HepG2 (cell line): ENCODE results near the gene OPALIN.

Source experiments
- XBP1 ChIP-seq: sonication (generic); formaldehyde crosslinking; IDR thresholded peaks from 2 replicates; pipeline ENCODE4 v1.5.0; 2020; ENCODE audit warnings: missing genetic modification reagents
- ZBTB20 ChIP-seq: sonication (generic); formaldehyde crosslinking; IDR thresholded peaks from 2 replicates; pipeline ENCODE4 v1.8.1; 2023; ENCODE audit warnings: missing genetic modification reagents, low read depth, mild to moderate bottlenecking, borderline replicate concordance
- ZNF207 ChIP-seq: fragments of 450-650 bp; IDR thresholded peaks from 2 replicates; pipeline ENCODE4 v1.6.1; 2016; ENCODE audit warnings: antibody characterized with exemption, borderline replicate concordance
- ZNF891 ChIP-seq: sonication (generic); formaldehyde crosslinking; IDR thresholded peaks from 2 replicates; pipeline ENCODE4 v1.5.0; 2020; ENCODE audit warnings: mild to moderate bottlenecking, missing genetic modification reagents
- TF ChIP-seq, protein P1 (sequence below): sonication (generic); formaldehyde crosslinking; IDR thresholded peaks from 2 replicates; pipeline ENCODE4 v1.8.1; 2023; ENCODE audit warnings: missing genetic modification reagents, inconsistent platforms, borderline replicate concordance
- TF ChIP-seq, protein P2 (sequence below): sonication (generic); formaldehyde crosslinking; IDR thresholded peaks from 2 replicates; pipeline ENCODE4 v1.9.0; 2021; ENCODE audit warnings: missing genetic modification reagents, borderline replicate concordance
- TF ChIP-seq, protein P3 (sequence below): sonication (generic); formaldehyde crosslinking; IDR thresholded peaks from 2 replicates; pipeline ENCODE4 v1.4.0; 2020; ENCODE audit warnings: missing genetic modification reagents
- TF ChIP-seq, protein P4 (sequence below): sonication (generic); formaldehyde crosslinking; conservative IDR thresholded peaks from 2 replicates; pipeline ENCODE4 v1.4.0; 2020; ENCODE audit warnings: missing genetic modification reagents

DNA sequence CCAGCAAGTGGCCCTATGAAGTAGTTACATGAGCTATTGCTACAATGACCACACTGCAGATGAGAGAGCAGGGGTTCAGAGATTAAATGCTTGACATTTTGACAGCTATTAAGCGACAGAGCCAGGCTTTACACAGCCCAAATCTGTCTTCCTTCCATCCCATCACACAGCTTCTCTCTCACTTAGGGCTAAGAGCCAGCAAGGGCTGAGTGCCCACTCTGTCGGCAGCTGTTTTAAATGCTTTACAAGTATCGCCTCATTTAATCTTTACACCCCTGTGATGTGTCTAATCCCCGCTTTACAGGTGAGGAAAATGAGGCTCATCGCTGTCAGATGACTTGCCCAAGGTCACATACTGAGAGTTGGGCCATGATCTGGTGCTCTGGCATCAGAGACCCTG lies 15.2 kb upstream of the OPALIN start:
- TF ChIP-seq, protein P1, sequence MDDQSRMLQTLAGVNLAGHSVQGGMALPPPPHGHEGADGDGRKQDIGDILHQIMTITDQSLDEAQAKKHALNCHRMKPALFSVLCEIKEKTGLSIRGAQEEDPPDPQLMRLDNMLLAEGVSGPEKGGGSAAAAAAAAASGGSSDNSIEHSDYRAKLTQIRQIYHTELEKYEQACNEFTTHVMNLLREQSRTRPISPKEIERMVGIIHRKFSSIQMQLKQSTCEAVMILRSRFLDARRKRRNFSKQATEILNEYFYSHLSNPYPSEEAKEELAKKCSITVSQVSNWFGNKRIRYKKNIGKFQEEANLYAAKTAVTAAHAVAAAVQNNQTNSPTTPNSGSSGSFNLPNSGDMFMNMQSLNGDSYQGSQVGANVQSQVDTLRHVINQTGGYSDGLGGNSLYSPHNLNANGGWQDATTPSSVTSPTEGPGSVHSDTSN (CRISPR knock-in tag): no peak
- TF ChIP-seq, protein P2, sequence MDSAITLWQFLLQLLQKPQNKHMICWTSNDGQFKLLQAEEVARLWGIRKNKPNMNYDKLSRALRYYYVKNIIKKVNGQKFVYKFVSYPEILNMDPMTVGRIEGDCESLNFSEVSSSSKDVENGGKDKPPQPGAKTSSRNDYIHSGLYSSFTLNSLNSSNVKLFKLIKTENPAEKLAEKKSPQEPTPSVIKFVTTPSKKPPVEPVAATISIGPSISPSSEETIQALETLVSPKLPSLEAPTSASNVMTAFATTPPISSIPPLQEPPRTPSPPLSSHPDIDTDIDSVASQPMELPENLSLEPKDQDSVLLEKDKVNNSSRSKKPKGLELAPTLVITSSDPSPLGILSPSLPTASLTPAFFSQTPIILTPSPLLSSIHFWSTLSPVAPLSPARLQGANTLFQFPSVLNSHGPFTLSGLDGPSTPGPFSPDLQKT (CRISPR knock-in tag): no peak
- TF ChIP-seq XBP1 (CRISPR knock-in tag) (no peak), ZNF891 (CRISPR knock-in tag) (no peak), ZNF207 (no peak), ZBTB20 (no peak)
- TF ChIP-seq, protein P3, sequence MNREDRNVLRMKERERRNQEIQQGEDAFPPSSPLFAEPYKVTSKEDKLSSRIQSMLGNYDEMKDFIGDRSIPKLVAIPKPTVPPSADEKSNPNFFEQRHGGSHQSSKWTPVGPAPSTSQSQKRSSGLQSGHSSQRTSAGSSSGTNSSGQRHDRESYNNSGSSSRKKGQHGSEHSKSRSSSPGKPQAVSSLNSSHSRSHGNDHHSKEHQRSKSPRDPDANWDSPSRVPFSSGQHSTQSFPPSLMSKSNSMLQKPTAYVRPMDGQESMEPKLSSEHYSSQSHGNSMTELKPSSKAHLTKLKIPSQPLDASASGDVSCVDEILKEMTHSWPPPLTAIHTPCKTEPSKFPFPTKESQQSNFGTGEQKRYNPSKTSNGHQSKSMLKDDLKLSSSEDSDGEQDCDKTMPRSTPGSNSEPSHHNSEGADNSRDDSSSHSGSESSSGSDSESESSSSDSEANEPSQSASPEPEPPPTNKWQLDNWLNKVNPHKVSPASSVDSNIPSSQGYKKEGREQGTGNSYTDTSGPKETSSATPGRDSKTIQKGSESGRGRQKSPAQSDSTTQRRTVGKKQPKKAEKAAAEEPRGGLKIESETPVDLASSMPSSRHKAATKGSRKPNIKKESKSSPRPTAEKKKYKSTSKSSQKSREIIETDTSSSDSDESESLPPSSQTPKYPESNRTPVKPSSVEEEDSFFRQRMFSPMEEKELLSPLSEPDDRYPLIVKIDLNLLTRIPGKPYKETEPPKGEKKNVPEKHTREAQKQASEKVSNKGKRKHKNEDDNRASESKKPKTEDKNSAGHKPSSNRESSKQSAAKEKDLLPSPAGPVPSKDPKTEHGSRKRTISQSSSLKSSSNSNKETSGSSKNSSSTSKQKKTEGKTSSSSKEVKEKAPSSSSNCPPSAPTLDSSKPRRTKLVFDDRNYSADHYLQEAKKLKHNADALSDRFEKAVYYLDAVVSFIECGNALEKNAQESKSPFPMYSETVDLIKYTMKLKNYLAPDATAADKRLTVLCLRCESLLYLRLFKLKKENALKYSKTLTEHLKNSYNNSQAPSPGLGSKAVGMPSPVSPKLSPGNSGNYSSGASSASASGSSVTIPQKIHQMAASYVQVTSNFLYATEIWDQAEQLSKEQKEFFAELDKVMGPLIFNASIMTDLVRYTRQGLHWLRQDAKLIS (CRISPR knock-in tag): no peak
- TF ChIP-seq, protein P4, sequence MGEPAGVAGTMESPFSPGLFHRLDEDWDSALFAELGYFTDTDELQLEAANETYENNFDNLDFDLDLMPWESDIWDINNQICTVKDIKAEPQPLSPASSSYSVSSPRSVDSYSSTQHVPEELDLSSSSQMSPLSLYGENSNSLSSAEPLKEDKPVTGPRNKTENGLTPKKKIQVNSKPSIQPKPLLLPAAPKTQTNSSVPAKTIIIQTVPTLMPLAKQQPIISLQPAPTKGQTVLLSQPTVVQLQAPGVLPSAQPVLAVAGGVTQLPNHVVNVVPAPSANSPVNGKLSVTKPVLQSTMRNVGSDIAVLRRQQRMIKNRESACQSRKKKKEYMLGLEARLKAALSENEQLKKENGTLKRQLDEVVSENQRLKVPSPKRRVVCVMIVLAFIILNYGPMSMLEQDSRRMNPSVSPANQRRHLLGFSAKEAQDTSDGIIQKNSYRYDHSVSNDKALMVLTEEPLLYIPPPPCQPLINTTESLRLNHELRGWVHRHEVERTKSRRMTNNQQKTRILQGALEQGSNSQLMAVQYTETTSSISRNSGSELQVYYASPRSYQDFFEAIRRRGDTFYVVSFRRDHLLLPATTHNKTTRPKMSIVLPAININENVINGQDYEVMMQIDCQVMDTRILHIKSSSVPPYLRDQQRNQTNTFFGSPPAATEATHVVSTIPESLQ (CRISPR knock-in tag): no peak
